Measurements from ENCODE around the gene GAN.

- TF ChIP-seq CTCF (IDR thresholded peaks at IDR 0.05) (no peak), POLR2AphosphoS5 (IDR thresholded peaks at IDR 0.05) (no peak), POLR2A (IDR thresholded peaks at IDR 0.05) (no peak), EP300 (IDR thresholded peaks at IDR 0.05; ENCODE audit: low read depth) (no peak)
Measured at GRCh38 chr16:81427219-81427618, 112.5 kb downstream of the GAN start.

All from transverse colon (tissue), 4 donors.